ENCODE measurements around the gene WBP1L.
"Not testable (repeated sequence)": the region's sequence is repeated elsewhere in the genome, so short reads cannot be mapped to it uniquely, and the experiment has no call there.

Gene WBP1L

GRCh38 chr10:102838276-102838927 is 94.7 kb downstream of the WBP1L start:
- not testable (repeated sequence) for DNase-seq (ENCODE audit: low read depth in 2 of 2)

GRCh38 chr10:102841827-102842345 is 98.1 kb downstream of the WBP1L start:
- no peak for DNase-seq (ENCODE audit: low read depth in 2 of 2)

- not testable (repeated sequence) for DNase-seq (ENCODE audit: low read depth in 2 of 2)
These were observed 99.4 kb downstream of the WBP1L start for GRCh38 chr10:102843139-102843538.

GRCh38 chr10:102844190-102844776 is 100.5 kb downstream of the WBP1L start:
- not testable (repeated sequence) for DNase-seq (ENCODE audit: low read depth in 2 of 2)

- no peak for DNase-seq (ENCODE audit: low read depth in 2 of 2)
These were observed 101.7 kb downstream of the WBP1L start for GRCh38 chr10:102845352-102845902.

- DNase-seq (ENCODE audit: low read depth in 2 of 2) = no peak
These were observed 106.3 kb downstream of the WBP1L start for GRCh38 chr10:102850025-102850518.

GRCh38 chr10:102853237-102853636 is 109.5 kb downstream of the WBP1L start:
- DNase-seq (ENCODE audit: low read depth in 2 of 2) = not testable (repeated sequence)

- DNase-seq (ENCODE audit: low read depth in 2 of 2) = not testable (repeated sequence)
These were observed 112.1 kb downstream of the WBP1L start for GRCh38 chr10:102855731-102856436.

- DNase-seq (ENCODE audit: low read depth in 2 of 2) = no peak
These were observed 113.1 kb downstream of the WBP1L start for GRCh38 chr10:102856758-102857424.

GRCh38 chr10:102859911-102860310 is 116.2 kb downstream of the WBP1L start:
- no peak for DNase-seq (ENCODE audit: low read depth in 2 of 2)

GRCh38 chr10:102863660-102864059 is 119.9 kb downstream of the WBP1L start:
- no peak for DNase-seq (ENCODE audit: low read depth in 2 of 2)

- DNase-seq (ENCODE audit: low read depth in 2 of 2) = no peak
These were observed 121.9 kb downstream of the WBP1L start for GRCh38 chr10:102865620-102866019.

All from stimulated activated CD4-positive, alpha-beta T cell treated with anti-CD3 and anti-CD28 coated beads, Interleukin-4, amount 100 ng/mL, for 48 hours (primary cell).